Effector memory CD4-positive, alpha-beta T cell (primary cell): ENCODE measurements around the gene AP2A2.
"Not testable (repeated sequence)": the region's sequence is repeated elsewhere in the genome, so short reads cannot be mapped to it uniquely, and the experiment has no call there.

Experiments used
- DNase-seq, 3 donors: peaks; one replicate each; pipeline ENCODE4 v3.0.0-alpha.2; 2020
- H3K27ac ChIP-seq: 2 replicates; pipeline ENCODE4 v1.7.0; 2013; ENCODE audit warnings: mild to moderate bottlenecking, low read length, moderate library complexity; ENCODE audit not compliant: insufficient read depth, poor library complexity, severe bottlenecking
- H3K27me3 ChIP-seq: replicated peaks from 2 replicates; pipeline ENCODE4 v1.7.0; 2013; ENCODE audit warnings: mild to moderate bottlenecking, low read length; ENCODE audit not compliant: insufficient read depth, control insufficient read depth, poor library complexity, severe bottlenecking
- H3K36me3 ChIP-seq: 2 replicates; pipeline ENCODE4 v1.7.0; 2013; ENCODE audit warnings: mild to moderate bottlenecking, low read length, moderate library complexity; ENCODE audit not compliant: control insufficient read depth, insufficient read depth
- H3K4me1 ChIP-seq: 2 replicates; pipeline ENCODE4 v1.7.0; 2013; ENCODE audit warnings: low read length, mild to moderate bottlenecking; ENCODE audit not compliant: control insufficient read depth, insufficient read depth, poor library complexity, severe bottlenecking
- H3K4me3 ChIP-seq: 2 replicates; pipeline ENCODE4 v1.7.0; 2013; ENCODE audit warnings: low read length, low read depth, mild to moderate bottlenecking; ENCODE audit not compliant: insufficient read depth, poor library complexity, severe bottlenecking
- H3K9me3 ChIP-seq: 2 replicates; pipeline ENCODE4 v1.7.0; 2013; ENCODE audit warnings: mild to moderate bottlenecking, low read length, moderate library complexity; ENCODE audit not compliant: control insufficient read depth

The AP2A2 gene

DNA sequence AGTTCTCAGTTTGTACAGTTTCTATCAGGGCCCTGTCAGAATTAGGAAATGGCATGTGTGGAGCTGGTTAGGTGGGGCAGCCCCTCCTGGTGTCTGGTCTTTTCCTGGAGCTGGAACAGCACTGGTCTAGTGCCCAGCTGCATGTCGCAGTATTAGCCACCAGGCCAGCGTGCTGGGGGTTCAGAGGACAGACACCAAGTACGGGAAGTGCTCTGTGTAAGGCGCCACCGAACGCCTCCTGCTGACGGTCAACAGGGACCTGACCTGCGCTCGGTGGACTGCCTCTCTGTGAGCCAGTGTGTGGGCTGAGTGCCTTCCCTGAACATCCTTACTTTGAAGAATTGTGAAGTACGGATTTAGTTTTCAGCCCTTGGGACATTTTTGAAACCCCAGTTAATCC is 33.9 kb downstream of the AP2A2 start:
- Histone ChIP-seq H3K36me3 (peaks cover 21% of the 10 kb centered on the region), H3K9me3 (no peaks in the 10 kb centered on the region), H3K27ac (no peak overlapping the region), H3K4me3 (no peak overlapping the region), H3K27me3 (no peaks in the 10 kb centered on the region), H3K4me1 (peaks cover 3% of the 10 kb centered on the region)
- DNase-seq: no peak

DNA sequence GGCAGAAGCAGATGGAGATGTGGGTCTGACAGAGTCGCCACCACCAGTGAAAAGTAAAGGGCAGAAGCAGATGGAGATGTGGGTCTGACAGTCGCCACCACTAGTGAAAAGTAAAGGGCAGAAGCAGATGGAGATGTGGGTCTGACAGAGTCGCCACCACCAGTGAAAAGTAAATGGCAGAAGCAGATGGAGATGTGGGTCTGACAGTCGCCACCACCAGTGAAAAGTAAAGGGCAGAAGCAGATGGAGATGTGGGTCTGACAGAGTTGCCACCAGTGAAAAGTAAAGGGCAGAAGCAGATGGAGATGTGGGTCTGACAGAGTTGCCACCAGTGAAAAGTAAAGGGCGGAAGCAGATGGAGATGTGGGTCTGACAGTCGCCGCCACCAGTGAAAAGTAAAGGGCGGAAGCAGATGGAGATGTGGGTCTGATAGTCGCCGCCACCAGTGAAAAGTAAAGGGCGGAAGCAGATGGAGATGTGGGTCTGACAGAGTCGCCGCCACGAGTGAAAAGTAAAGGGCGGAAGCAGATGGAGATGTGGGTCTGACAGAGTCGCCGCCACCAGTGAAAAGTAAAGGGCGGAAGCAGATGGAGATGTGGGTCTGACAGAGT is 35.7 kb downstream of the AP2A2 start:
- H3K27ac ChIP-seq, H3K4me1 ChIP-seq, H3K27me3 ChIP-seq, H3K9me3 ChIP-seq, H3K4me3 ChIP-seq, DNase-seq: not testable (repeated sequence)
- peaks cover 21% of the 10 kb centered on the region for H3K36me3 ChIP-seq

DNA sequence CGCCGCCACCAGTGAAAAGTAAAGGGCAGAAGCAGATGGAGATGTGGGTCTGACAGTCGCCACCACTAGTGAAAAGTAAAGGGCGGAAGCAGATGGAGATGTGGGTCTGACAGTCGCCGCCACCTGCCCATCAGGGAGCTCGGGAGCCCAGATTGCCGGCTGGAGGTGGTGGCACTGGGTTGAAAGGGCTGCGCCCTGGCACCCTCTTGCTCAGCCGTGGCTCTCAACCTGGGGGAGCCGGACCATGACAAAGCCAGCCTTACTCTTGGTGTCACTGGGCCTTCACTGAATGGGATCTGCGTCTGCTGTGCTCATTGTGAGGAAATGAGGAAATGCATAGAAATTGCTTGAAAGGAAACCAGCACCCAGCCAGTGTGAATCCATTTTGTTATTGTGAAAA is 36.3 kb downstream of the AP2A2 start:
- no peak overlapping the region for H3K4me3 ChIP-seq
- no peaks in the 10 kb centered on the region for H3K9me3 ChIP-seq
- no peaks in the 10 kb centered on the region for H3K27me3 ChIP-seq
- H3K36me3 ChIP-seq: peaks cover 16% of the 10 kb centered on the region
- H3K27ac ChIP-seq: no peak overlapping the region
- DNase-seq: no peak
- H3K4me1 ChIP-seq: no peaks in the 10 kb centered on the region

DNA sequence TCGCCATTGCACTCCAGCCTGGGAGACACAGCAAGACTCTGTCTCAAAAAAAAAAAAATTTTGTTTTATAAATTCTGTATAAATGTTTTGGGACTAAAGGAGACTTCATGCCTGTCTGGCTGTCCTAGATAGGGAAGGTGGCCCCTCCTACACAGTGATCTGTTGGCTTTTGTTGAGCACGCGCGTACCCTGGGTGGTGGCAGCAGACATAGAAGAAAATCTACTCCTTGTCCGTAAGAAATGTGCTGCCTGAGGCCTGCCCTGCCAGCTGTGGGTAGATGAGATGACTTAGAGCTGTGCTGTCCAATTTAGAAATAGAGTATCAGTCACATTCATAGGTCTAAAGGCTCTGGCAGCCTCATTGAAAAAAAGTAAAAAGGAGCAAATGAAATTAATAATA is 37.0 kb downstream of the AP2A2 start:
- Histone ChIP-seq H3K9me3 (no peaks in the 10 kb centered on the region), H3K4me3 (no peak overlapping the region), H3K27me3 (no peaks in the 10 kb centered on the region), H3K27ac (no peak overlapping the region), H3K4me1 (no peaks in the 10 kb centered on the region), H3K36me3 (peaks cover 11% of the 10 kb centered on the region)
- DNase-seq: no peak

DNA sequence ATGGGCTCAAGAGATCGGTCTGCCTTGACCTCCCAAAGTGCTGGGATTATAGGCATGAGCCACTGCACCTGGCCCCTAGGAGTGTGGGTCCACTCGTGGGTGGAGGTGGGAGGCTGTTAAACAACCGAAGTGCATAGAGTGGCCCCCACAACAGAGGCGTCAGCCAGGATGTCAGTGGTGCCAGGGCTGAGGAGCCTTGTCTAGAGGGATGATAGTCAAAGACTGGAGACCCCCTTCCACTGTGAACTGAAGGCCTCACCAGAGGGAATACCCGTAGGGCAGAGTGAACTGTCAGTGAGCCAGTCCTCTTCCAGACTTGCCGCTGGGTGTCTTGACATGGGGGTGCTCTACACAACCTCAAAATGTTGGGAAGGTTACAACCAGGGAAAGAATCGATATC is 38.2 kb downstream of the AP2A2 start:
- H3K4me1 ChIP-seq: no peaks in the 10 kb centered on the region

DNA sequence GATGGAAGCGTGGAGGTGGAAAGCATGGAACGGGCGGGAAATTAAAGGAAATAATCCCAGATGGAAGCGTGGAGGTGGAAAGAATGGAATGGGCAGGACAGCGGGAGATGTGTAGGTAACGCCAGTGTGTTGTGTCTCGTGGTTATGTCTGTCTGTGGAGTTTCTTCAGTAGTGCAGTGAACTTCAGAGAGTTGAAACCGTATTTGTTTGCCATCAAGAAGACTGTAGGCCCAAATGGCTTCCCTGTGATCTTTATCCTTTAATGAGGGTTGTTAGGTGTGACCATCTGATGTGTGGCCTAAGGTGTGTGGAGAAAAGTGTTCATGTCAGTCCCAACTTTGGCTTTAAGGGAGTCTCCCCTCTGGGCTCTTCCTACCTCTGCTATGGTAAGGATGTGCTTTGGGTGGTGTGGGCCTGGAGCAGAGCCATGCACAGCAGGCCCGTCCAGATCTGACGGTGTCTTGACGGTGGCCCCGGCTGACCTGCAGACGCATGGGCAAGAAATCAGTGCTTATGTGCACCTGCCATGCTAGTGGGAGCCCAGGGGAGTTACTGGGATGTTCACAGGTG is 39.6 kb downstream of the AP2A2 start:
- H3K4me3 ChIP-seq: no peak overlapping the region
- no peak for DNase-seq
- H3K36me3 ChIP-seq: peaks cover 4% of the 10 kb centered on the region
- H3K27me3 ChIP-seq: no peaks in the 10 kb centered on the region
- peaks cover 5% of the 10 kb centered on the region for H3K4me1 ChIP-seq
- H3K9me3 ChIP-seq: no peaks in the 10 kb centered on the region
- H3K27ac ChIP-seq: no peak overlapping the region

More for the DNA sequence above, 38.2 kb downstream of the AP2A2 start:
- Histone ChIP-seq H3K4me3 (no peak overlapping the region), H3K36me3 (peaks cover 11% of the 10 kb centered on the region), H3K9me3 (no peaks in the 10 kb centered on the region), H3K27ac (no peak overlapping the region), H3K27me3 (no peaks in the 10 kb centered on the region)
- no peak for DNase-seq

DNA sequence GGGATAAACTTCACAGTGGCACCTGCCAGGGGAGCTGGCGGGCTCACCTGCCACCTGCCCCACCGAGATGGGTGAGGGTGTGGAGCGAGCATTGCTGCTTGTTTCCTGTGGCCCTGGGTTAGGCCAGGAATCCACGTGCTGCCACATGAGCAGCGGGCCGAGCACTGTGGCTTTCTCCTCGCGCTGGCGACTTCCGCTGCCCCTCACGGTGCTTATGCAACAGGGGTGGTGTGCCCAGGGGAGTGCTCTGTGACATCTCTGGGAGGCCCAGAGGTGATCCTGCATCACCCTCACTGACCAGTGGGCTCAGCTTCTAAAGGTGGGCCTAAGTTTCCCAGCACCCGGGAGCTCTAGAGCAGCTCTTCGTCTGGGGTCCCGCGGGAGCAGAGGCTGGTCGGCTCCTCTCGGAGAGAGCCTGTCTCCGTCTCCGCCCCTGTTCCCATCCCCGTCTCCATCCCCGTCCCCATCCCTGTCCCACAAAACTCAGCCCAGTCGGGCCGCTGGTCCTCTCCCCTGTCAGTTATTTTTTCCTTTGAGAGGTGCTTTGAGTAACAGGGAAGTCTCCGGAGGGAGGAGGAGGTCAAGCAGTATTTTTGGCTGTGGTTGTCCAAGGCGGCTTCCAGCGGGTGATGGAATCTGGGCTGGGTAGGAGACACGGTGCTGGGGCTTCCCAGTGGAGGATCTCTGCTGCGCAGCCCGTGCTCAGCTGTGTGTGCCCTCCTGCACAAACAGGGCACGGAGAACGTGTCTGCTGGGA is 42.5 kb downstream of the AP2A2 start:
- Histone ChIP-seq H3K4me3 (no peak overlapping the region), H3K27ac (no peak overlapping the region), H3K36me3 (peaks cover 17% of the 10 kb centered on the region), H3K27me3 (no peaks in the 10 kb centered on the region), H3K4me1 (peaks cover 9% of the 10 kb centered on the region), H3K9me3 (no peaks in the 10 kb centered on the region)
- no peak for DNase-seq

DNA sequence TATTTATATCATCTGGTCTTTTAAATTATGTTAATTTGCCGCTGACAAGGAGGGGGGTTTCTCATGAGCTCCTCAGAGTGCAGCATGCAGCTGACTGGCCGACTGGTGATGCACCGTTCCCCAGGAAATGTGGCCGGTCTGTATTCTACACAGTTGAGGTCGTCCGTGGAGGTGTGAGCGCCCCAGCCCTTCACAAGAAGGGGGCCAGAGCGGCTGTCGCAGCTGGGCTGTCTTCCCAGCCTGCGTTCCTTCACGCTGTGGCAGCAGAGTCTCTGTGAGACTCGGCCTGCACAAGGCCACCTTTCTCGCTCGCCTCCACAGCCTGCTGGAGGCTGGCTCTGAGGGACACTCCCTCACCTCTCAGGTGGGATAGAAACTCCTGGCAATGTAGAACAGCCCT is 43.2 kb downstream of the AP2A2 start:
- no peak for DNase-seq
- H3K36me3 ChIP-seq: peaks cover 23% of the 10 kb centered on the region
- no peak overlapping the region for H3K27ac ChIP-seq

DNA sequence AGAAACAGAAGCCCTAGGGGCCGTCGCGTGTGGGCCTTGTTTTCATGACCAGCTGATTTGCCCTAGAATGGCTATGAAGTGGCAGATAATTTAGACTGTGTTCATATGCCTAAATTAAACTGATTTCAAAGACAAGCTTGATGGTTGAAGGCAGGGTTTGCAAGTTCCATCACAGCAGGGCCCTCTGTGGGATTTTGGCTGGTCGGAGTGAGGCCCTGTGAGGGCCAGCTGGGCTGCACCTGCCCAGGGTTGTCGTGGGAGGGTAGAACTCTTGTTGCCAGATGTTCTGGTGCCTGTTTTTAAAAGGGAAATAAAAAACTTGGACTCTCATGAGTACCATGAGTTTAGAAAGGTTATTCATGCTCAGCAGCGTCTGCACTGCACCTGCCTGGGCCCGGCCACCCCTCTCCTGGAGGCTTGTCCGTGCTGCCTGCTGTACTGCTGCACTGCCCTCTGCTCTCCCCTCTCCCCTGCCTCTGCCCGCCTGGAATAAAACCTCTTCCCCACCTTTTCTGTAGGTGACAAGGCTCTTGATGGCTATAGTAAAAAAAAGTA is 44.1 kb downstream of the AP2A2 start:
- Histone ChIP-seq H3K4me3 (no peak overlapping the region), H3K27ac (no peak overlapping the region), H3K4me1 (peaks cover 9% of the 10 kb centered on the region), H3K9me3 (no peaks in the 10 kb centered on the region), H3K27me3 (no peaks in the 10 kb centered on the region), H3K36me3 (peaks cover 25% of the 10 kb centered on the region)
- no peak for DNase-seq

More for the DNA sequence above, 43.2 kb downstream of the AP2A2 start:
- no peak overlapping the region for H3K4me3 ChIP-seq
- H3K27me3 ChIP-seq: no peaks in the 10 kb centered on the region
- H3K4me1 ChIP-seq: peaks cover 9% of the 10 kb centered on the region
- H3K9me3 ChIP-seq: no peaks in the 10 kb centered on the region

DNA sequence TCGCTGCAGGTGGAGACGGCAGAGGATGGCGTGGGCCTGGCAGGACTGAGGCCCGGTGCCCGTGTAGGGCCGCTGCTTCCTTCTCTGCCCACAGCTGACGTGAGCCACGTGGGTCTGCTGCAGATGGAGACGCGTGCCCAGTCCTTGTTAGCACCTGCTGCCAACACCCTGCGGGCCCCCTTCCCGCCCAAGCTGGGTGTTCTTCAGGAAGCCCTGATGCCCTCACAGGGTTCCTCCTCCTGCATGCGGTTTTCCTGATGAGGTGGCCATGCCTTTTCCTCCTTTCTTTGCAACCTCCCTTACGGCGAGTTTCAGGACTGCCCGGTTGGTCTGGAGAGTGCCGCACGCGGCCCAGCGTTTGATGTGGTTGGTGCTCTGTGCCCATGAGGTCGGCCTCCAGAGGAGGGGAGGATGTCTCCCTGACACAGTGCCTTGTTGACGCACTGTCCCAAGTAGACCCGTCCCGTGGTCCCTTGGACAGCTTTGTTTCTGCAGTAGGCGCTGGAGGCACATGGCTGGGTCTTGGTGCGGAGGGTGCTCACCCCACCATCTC is 44.7 kb downstream of the AP2A2 start:
- H3K27ac ChIP-seq: no peak overlapping the region
- peaks cover 9% of the 10 kb centered on the region for H3K4me1 ChIP-seq
- H3K36me3 ChIP-seq: peaks cover 30% of the 10 kb centered on the region
- H3K4me3 ChIP-seq: no peak overlapping the region
- DNase-seq: no peak
- no peaks in the 10 kb centered on the region for H3K9me3 ChIP-seq
- H3K27me3 ChIP-seq: no peaks in the 10 kb centered on the region
